ACC112 (cell line): Measurements from ENCODE around the gene HS3ST5.

Experiments used
- H2AFZ ChIP-seq: fragments of 200-600 bp; sonication (generic); one replicate; pipeline ENCODE4 v1.6.0; 2017; ENCODE audit warnings: antibody characterized with exemption, low read length; ENCODE audit not compliant: unreplicated experiment
- H3K27ac ChIP-seq: fragments of 200-600 bp; sonication (generic); 2 replicates; pipeline ENCODE4 v1.5.1; 2014; ENCODE audit warnings: low read depth, mild to moderate bottlenecking, antibody characterized with exemption, low read length, moderate library complexity
- H3K27me3 ChIP-seq: fragments of 200-600 bp; sonication (generic); 2 replicates; pipeline ENCODE4 v1.6.1; 2014; ENCODE audit warnings: mild to moderate bottlenecking, antibody characterized with exemption, low read length, moderate library complexity, mixed read lengths; ENCODE audit not compliant: insufficient read depth
- H3K36me3 ChIP-seq: fragments of 200-600 bp; sonication (generic); 2 replicates; pipeline ENCODE4 v1.6.1; 2016; ENCODE audit warnings: mild to moderate bottlenecking, antibody characterized with exemption, low read length, moderate library complexity, mixed read lengths; ENCODE audit not compliant: insufficient read depth
- H3K4me1 ChIP-seq: fragments of 200-600 bp; sonication (generic); one replicate; pipeline ENCODE4 v1.6.1; 2016; ENCODE audit warnings: low read length, mixed read lengths; ENCODE audit not compliant: insufficient read depth, unreplicated experiment, control insufficient read depth
- H3K4me3 ChIP-seq: fragments of 200-600 bp; sonication (generic); 2 replicates; pipeline ENCODE4 v1.5.1; 2014; ENCODE audit warnings: mild to moderate bottlenecking, low read depth, low read length
- H3K79me2 ChIP-seq: fragments of 200-600 bp; sonication (generic); one replicate; pipeline ENCODE4 v1.6.0; 2016; ENCODE audit warnings: low read length; ENCODE audit not compliant: control insufficient read depth, unreplicated experiment, insufficient read depth

Gene HS3ST5

GRCh38 chr6:114362957-114363356 is 20.1 kb upstream of the HS3ST5 start:
- no peaks in the 10 kb centered on the region for H3K36me3 ChIP-seq
- no peak overlapping the region for H2AFZ ChIP-seq
- H3K27me3 ChIP-seq: no peaks in the 10 kb centered on the region
- no peaks in the 10 kb centered on the region for H3K4me1 ChIP-seq
- no peaks in the 10 kb centered on the region for H3K79me2 ChIP-seq
- no peak overlapping the region for H3K27ac ChIP-seq
- no peak overlapping the region for H3K4me3 ChIP-seq

GRCh38 chr6:114362396-114362795 is 19.6 kb upstream of the HS3ST5 start:
- no peak overlapping the region for H2AFZ ChIP-seq
- H3K4me1 ChIP-seq: no peaks in the 10 kb centered on the region

GRCh38 chr6:114361036-114361435 is 18.2 kb upstream of the HS3ST5 start:
- Histone ChIP-seq H3K36me3 (no peaks in the 10 kb centered on the region), H3K27me3 (no peaks in the 10 kb centered on the region), H3K4me1 (no peaks in the 10 kb centered on the region), H3K4me3 (no peak overlapping the region), H3K79me2 (no peaks in the 10 kb centered on the region), H3K27ac (no peak overlapping the region), H2AFZ (no peak overlapping the region)

More at GRCh38 chr6:114362396-114362795, 19.6 kb upstream of the HS3ST5 start:
- Histone ChIP-seq H3K27me3 (no peaks in the 10 kb centered on the region), H3K4me3 (no peak overlapping the region), H3K36me3 (no peaks in the 10 kb centered on the region), H3K27ac (no peak overlapping the region), H3K79me2 (no peaks in the 10 kb centered on the region)

GRCh38 chr6:114355300-114355699 is 12.5 kb upstream of the HS3ST5 start:
- Histone ChIP-seq H3K27me3 (no peaks in the 10 kb centered on the region), H3K79me2 (no peaks in the 10 kb centered on the region), H3K27ac (no peak overlapping the region), H2AFZ (no peak overlapping the region), H3K36me3 (no peaks in the 10 kb centered on the region), H3K4me3 (no peak overlapping the region), H3K4me1 (no peaks in the 10 kb centered on the region)

- Histone ChIP-seq H2AFZ (no peak overlapping the region), H3K36me3 (no peaks in the 10 kb centered on the region), H3K27me3 (no peaks in the 10 kb centered on the region), H3K79me2 (no peaks in the 10 kb centered on the region), H3K4me1 (no peaks in the 10 kb centered on the region), H3K4me3 (no peak overlapping the region), H3K27ac (no peak overlapping the region)
Observed at GRCh38 chr6:114354482-114354881, 11.7 kb upstream of the HS3ST5 start.

GRCh38 chr6:114346451-114346850 is 3.6 kb upstream of the HS3ST5 start:
- H3K4me1 ChIP-seq: no peaks in the 10 kb centered on the region
- H2AFZ ChIP-seq: no peak overlapping the region

GRCh38 chr6:114344971-114345275 is 2.1 kb upstream of the HS3ST5 start:
- H3K27me3 ChIP-seq: peaks cover 49% of the 10 kb centered on the region
- no peak overlapping the region for H2AFZ ChIP-seq
- no peaks in the 10 kb centered on the region for H3K79me2 ChIP-seq
- H3K4me3 ChIP-seq: no peak overlapping the region
- no peaks in the 10 kb centered on the region for H3K4me1 ChIP-seq
- no peaks in the 10 kb centered on the region for H3K36me3 ChIP-seq
- H3K27ac ChIP-seq: no peak overlapping the region

More at GRCh38 chr6:114346451-114346850, 3.6 kb upstream of the HS3ST5 start:
- Histone ChIP-seq H3K36me3 (no peaks in the 10 kb centered on the region), H3K27ac (no peak overlapping the region), H3K4me3 (no peak overlapping the region), H3K27me3 (peaks cover 39% of the 10 kb centered on the region), H3K79me2 (no peaks in the 10 kb centered on the region)

GRCh38 chr6:114344246-114344970 is 1.6 kb upstream of the HS3ST5 start:
- no peak overlapping the region for H3K27ac ChIP-seq
- no peak overlapping the region for H3K4me3 ChIP-seq
- no peaks in the 10 kb centered on the region for H3K36me3 ChIP-seq
- no peaks in the 10 kb centered on the region for H3K79me2 ChIP-seq
- no peaks in the 10 kb centered on the region for H3K4me1 ChIP-seq
- peaks cover 49% of the 10 kb centered on the region for H3K27me3 ChIP-seq
- H2AFZ ChIP-seq: no peak overlapping the region

- Histone ChIP-seq H3K27ac (no peak overlapping the region), H3K4me3 (no peak overlapping the region), H3K27me3 (peaks cover 53% of the 10 kb centered on the region), H3K79me2 (no peaks in the 10 kb centered on the region), H3K4me1 (no peaks in the 10 kb centered on the region), H3K36me3 (no peaks in the 10 kb centered on the region), H2AFZ (no peak overlapping the region)
Observed at GRCh38 chr6:114343782-114344144, 940 bp upstream of the HS3ST5 start.

- Histone ChIP-seq H3K27me3 (peaks cover 54% of the 10 kb centered on the region), H3K36me3 (no peaks in the 10 kb centered on the region), H3K4me1 (no peaks in the 10 kb centered on the region), H3K27ac (no peak overlapping the region), H2AFZ (peak overlapping the region; percentile 11), H3K4me3 (peak overlapping the region; percentile 65), H3K79me2 (no peaks in the 10 kb centered on the region)
Observed at GRCh38 chr6:114342086-114342825, 567 bp downstream of the HS3ST5 start.

GRCh38 chr6:114339706-114340105 is 3.1 kb downstream of the HS3ST5 start:
- Histone ChIP-seq H3K4me3 (no peak overlapping the region), H3K27ac (no peak overlapping the region), H2AFZ (no peak overlapping the region), H3K36me3 (no peaks in the 10 kb centered on the region), H3K79me2 (no peaks in the 10 kb centered on the region), H3K4me1 (no peaks in the 10 kb centered on the region), H3K27me3 (peaks cover 46% of the 10 kb centered on the region)
